CD4-positive, alpha-beta T cell treated with Interferon alpha-2 for 1 hour (primary cell): ENCODE measurements around the gene SULT1A2.
"Not testable (repeated sequence)": the region's sequence is repeated elsewhere in the genome, so short reads cannot be mapped to it uniquely, and the experiment has no call there.

ENCODE experiments used
- DNase-seq, 2 donors: peaks; one replicate each; pipeline ENCODE4 v3.0.0-alpha.2; 2020 to 2022

SULT1A2 gene

GRCh38 chr16:28589930-28590329 is 6.9 kb downstream of the SULT1A2 start:
- DNase-seq, result no peak

- no peak for DNase-seq
Observed at GRCh38 chr16:28589069-28589468, 7.8 kb downstream of the SULT1A2 start.

- DNase-seq, result no peak
Observed at GRCh38 chr16:28587386-28587785, 9.5 kb downstream of the SULT1A2 start.

GRCh38 chr16:28586466-28586865 is 10.4 kb downstream of the SULT1A2 start:
- DNase-seq, result no peak

- DNase-seq, result no peak
Observed at GRCh38 chr16:28585674-28586073, 11.2 kb downstream of the SULT1A2 start.

GRCh38 chr16:28580726-28581315 is 16.0 kb downstream of the SULT1A2 start:
- DNase-seq, result no peak

- DNase-seq, result no peak
Observed at GRCh38 chr16:28575446-28576109, 21.3 kb downstream of the SULT1A2 start.

GRCh38 chr16:28574925-28575324 is 21.9 kb downstream of the SULT1A2 start:
- DNase-seq, result no peak

GRCh38 chr16:28573738-28574718 is 22.8 kb downstream of the SULT1A2 start:
- DNase-seq, result no peak

GRCh38 chr16:28572696-28573510 is 23.9 kb downstream of the SULT1A2 start:
- DNase-seq, result no peak

- DNase-seq, result no peak
Observed at GRCh38 chr16:28569968-28570752, 26.7 kb downstream of the SULT1A2 start.

GRCh38 chr16:28569021-28569420 is 27.8 kb downstream of the SULT1A2 start:
- DNase-seq, result no peak

GRCh38 chr16:28567292-28567691 is 29.6 kb downstream of the SULT1A2 start:
- DNase-seq, result no peak

- not testable (repeated sequence) for DNase-seq
Observed at GRCh38 chr16:28566233-28566925, 30.5 kb downstream of the SULT1A2 start.

GRCh38 chr16:28563218-28563617 is 33.6 kb downstream of the SULT1A2 start:
- DNase-seq, result no peak

- DNase-seq, result no peak
Observed at GRCh38 chr16:28562199-28562598, 34.7 kb downstream of the SULT1A2 start.

- DNase-seq, result no peak
Observed at GRCh38 chr16:28561557-28562187, 35.2 kb downstream of the SULT1A2 start.

- DNase-seq, result no peak
Observed at GRCh38 chr16:28558456-28558855, 38.4 kb downstream of the SULT1A2 start.

- no peak for DNase-seq
Observed at GRCh38 chr16:28556914-28557320, 39.9 kb downstream of the SULT1A2 start.

GRCh38 chr16:28555561-28555960 is 41.3 kb downstream of the SULT1A2 start:
- DNase-seq, result no peak
